HepG2 (cell line): ENCODE measurements around the gene KRTAP12-3. TPM values are rescaled to one million over a fixed set of nuclear protein-coding genes. Genes with fewer than 3 reads are reported as not detected.

Experiments used
- ATAC-seq: fragments of 200-7000 bp; cut with Tn5 transposase; 3 replicates; pipeline ENCODE4 v1.9.1; 2020; ENCODE audit warnings: mild to moderate bottlenecking, moderate library complexity
- BruUV-seq: library from RNA; stranded (reverse); fragments of 400-500 nt; replicated peaks from 2 replicates; lab custom pipeline; 2021; lab: Mats Ljungman, UMichigan
- CTCF ChIA-PET: fragments of 300-600 bp; formaldehyde crosslinking; extraction: SDS; loops from one replicate; lab custom pipeline; 2021; ENCODE audit warnings: low total read pairs, inconsistent platforms, low intra/inter-chr PET ratio; lab: Yijun Ruan, JAX
- POLR2A ChIA-PET: fragments of 350-600 bp; sonication (Branson Sonifier 250); formaldehyde crosslinking; loops from one replicate; lab custom pipeline; 2020; ENCODE audit warnings: antibody characterized with exemption, inconsistent platforms; lab: Yijun Ruan, JAX
- DNase-seq: peaks from one replicate; pipeline ENCODE4 v3.0.0-alpha.2; 2015; ENCODE audit warnings: low spot score
- FAIRE-seq: peaks from 3 replicates; lab custom pipeline; 2011; peaks lifted over from hg19 to GRCh38; lab: Jason Lieb, UNC
- H2AFZ ChIP-seq: one replicate; pipeline ENCODE4 v1.6.1; 2011; ENCODE audit warnings: low read length, inconsistent platforms
- H3K27ac ChIP-seq: fragments of 300-600 bp; 3 replicates; pipeline ENCODE4 v1.8.0; 2011; ENCODE audit warnings: mixed run types, mild to moderate bottlenecking, mixed read lengths, low read length, inconsistent platforms; ENCODE audit not compliant: insufficient read depth; ENCODE audit errors: extremely low read length
- H3K27me3 ChIP-seq, 2 experiments: fragments of 200-600 bp in 1 of 2; 2 replicates in 1 of 2; 3 replicates in 1 of 2; pipeline versions ENCODE4 v1.6.0 to v1.8.0; 2011; ENCODE audit warnings: low read length in 2 of 2, mild to moderate bottlenecking in 2 of 2, moderate library complexity in 2 of 2, inconsistent platforms in 1 of 2; ENCODE audit not compliant: insufficient read depth in 2 of 2, control insufficient read depth in 1 of 2
- H3K36me3 ChIP-seq, 2 experiments: fragments of 200-600 bp in 1 of 2; replicated peaks in 1 of 2; 2 replicates in 1 of 2; 3 replicates in 1 of 2; pipeline versions ENCODE4 v1.5.1 to v1.8.0; 2011; ENCODE audit warnings: low read length in 2 of 2, inconsistent platforms in 1 of 2; ENCODE audit not compliant: insufficient read depth in 2 of 2, control insufficient read depth in 1 of 2
- H3K4me1 ChIP-seq: 2 replicates; pipeline ENCODE4 v1.5.1; 2012; ENCODE audit warnings: low read length, inconsistent platforms; ENCODE audit not compliant: insufficient read depth
- H3K4me2 ChIP-seq: 2 replicates; pipeline ENCODE4 v1.6.0; 2011; ENCODE audit warnings: low read depth, low read length, inconsistent platforms
- H3K4me3 ChIP-seq, 3 experiments: fragments of 200-600 bp in 1 of 3; sonication (generic), shearing (Covaris generic) in 1 of 3; replicated peaks in 1 of 3; 2 replicates each; pipeline ENCODE4 v1.5.1; 2011 to 2016; ENCODE audit warnings: low read length in 3 of 3, inconsistent platforms in 2 of 3, low read depth in 2 of 3, mild to moderate bottlenecking in 2 of 3, control low read depth in 1 of 3, mixed read lengths in 1 of 3; ENCODE audit not compliant: insufficient read depth in 1 of 3
- H3K79me2 ChIP-seq: one replicate; pipeline ENCODE4 v1.6.1; 2011; ENCODE audit warnings: low read length, inconsistent platforms; ENCODE audit not compliant: insufficient read depth
- H3K9ac ChIP-seq: 2 replicates; pipeline ENCODE4 v1.6.0; 2011; ENCODE audit warnings: mild to moderate bottlenecking, low read depth, low read length, inconsistent platforms; ENCODE audit not compliant: insufficient read depth
- H3K9me3 ChIP-seq: 2 replicates; pipeline ENCODE4 v1.5.1; 2012; ENCODE audit warnings: mild to moderate bottlenecking, low read length
- H4K20me1 ChIP-seq: 2 replicates; pipeline ENCODE4 v1.6.0; 2011; ENCODE audit warnings: inconsistent platforms, mild to moderate bottlenecking, low read length, moderate library complexity; ENCODE audit not compliant: insufficient read depth
- EHMT2 ChIP-seq: fragments of 200-600 bp; sonication (generic); IDR thresholded peaks from 2 replicates; pipeline ENCODE4 v1.7.0; 2017; ENCODE audit warnings: antibody characterized with exemption, low read depth, low read length, borderline replicate concordance
- HNF4G ChIP-seq, 2 experiments: sonication (generic) in 1 of 2; formaldehyde crosslinking in 1 of 2; IDR thresholded peaks; 2 replicates each; pipeline versions ENCODE4 v1.4.0 to v1.6.1; 2011 to 2020; ENCODE audit warnings: borderline replicate concordance in 2 of 2, low read depth in 2 of 2, mild to moderate bottlenecking in 2 of 2, low read length in 1 of 2, missing genetic modification reagents in 1 of 2, moderate library complexity in 1 of 2
- HNRNPL ChIP-seq: fragments of 200-400 bp; formaldehyde crosslinking; IDR thresholded peaks from 2 replicates; pipeline ENCODE4 v1.6.1; 2017; ENCODE audit warnings: mild to moderate bottlenecking, low read depth, low read length
- PAX8 ChIP-seq: sonication (generic); formaldehyde crosslinking; IDR thresholded peaks from 2 replicates; pipeline ENCODE4 v1.8.0; 2022; ENCODE audit warnings: mild to moderate bottlenecking, missing genetic modification reagents, borderline replicate concordance
- PLRG1 ChIP-seq: fragments of 450-650 bp; conservative IDR thresholded peaks from 2 replicates; pipeline ENCODE4 v1.6.1; 2016
- POLR2G ChIP-seq: fragments of 200-400 bp; formaldehyde crosslinking; IDR thresholded peaks from 2 replicates; pipeline ENCODE4 v1.6.1; 2018; ENCODE audit warnings: mild to moderate bottlenecking, low read depth, low read length, moderate library complexity
- SRSF4 ChIP-seq: fragments of 200-400 bp; formaldehyde crosslinking; IDR thresholded peaks from one replicate; pipeline ENCODE4 v1.6.1; 2018; ENCODE audit warnings: mild to moderate bottlenecking, low read depth, low read length, moderate library complexity; ENCODE audit not compliant: poor library complexity, severe bottlenecking
- TOE1 ChIP-seq: sonication (generic); formaldehyde crosslinking; IDR thresholded peaks from 2 replicates; pipeline ENCODE4 v1.4.0; 2020; ENCODE audit warnings: mild to moderate bottlenecking, missing genetic modification reagents
- ZBTB20 ChIP-seq: sonication (generic); formaldehyde crosslinking; IDR thresholded peaks from 2 replicates; pipeline ENCODE4 v1.8.1; 2023; ENCODE audit warnings: missing genetic modification reagents, low read depth, mild to moderate bottlenecking, borderline replicate concordance
- ZFY ChIP-seq: sonication (generic); formaldehyde crosslinking; IDR thresholded peaks from 2 replicates; pipeline ENCODE4 v1.4.0; 2020; ENCODE audit warnings: missing genetic modification reagents
- ZNF713 ChIP-seq: sonication (generic); formaldehyde crosslinking; IDR thresholded peaks from 2 replicates; pipeline ENCODE4 v1.4.0; 2020; ENCODE audit warnings: mild to moderate bottlenecking, missing genetic modification reagents
- WGBS: methylation state at CpG from one replicate; pipeline ENCODE4 v1.1.6; 2017; ENCODE audit warnings: low lambda C conversion rate; 5-methylcytosine and 5-hydroxymethylcytosine counted together
- in situ Hi-C: cut with HindIII; loops from 2 replicates; pipeline ENCODE4 v1.10.0; 2017; ENCODE audit warnings: low pct_unique_long_range_greater_than_20kb; ENCODE audit not compliant: extremely low pct_ligation_motif_present
- intact Hi-C: fragments of 100-400 bp; cut with micrococcal nuclease; formaldehyde crosslinking; loops from one replicate; pipeline ENCODE4 v1.10.0; 2022; ENCODE audit not compliant: unreplicated experiment
- polyA plus RNA-seq, 8 experiments: library from polyadenylated mRNA; depleted of rRNA in 3 of 8; stranded (reverse) in 7 of 8; unstranded in 1 of 8; fragments of >200 nt; fragmentation: Illumina TruSeq in 4 of 8; extraction: Trizol in 4 of 8; gene quantifications; 2 replicates each; pipeline versions ENCODE4 v1.2.1 to v1.2.3, GENCODE V29; 2011 to 2016; ENCODE audit warnings: low read depth in 4 of 8, missing spikeins in 1 of 8, mixed read lengths in 1 of 8; ENCODE audit not compliant: insufficient read depth in 1 of 8
- total RNA-seq, 5 experiments: library from RNA; depleted of rRNA; stranded (reverse); fragments of >200 nt; fragmentation: Illumina TruSeq; extraction: Trizol; gene quantifications; 2 replicates each; pipeline ENCODE4 v1.2.3, GENCODE V29; 2016; ENCODE audit warnings: low read depth in 1 of 5
- TF ChIP-seq, protein P1 (sequence below): sonication (generic); formaldehyde crosslinking; IDR thresholded peaks from 2 replicates; pipeline ENCODE4 v1.8.0; 2022; ENCODE audit warnings: missing genetic modification reagents, mild to moderate bottlenecking, moderate library complexity, borderline replicate concordance
- TF ChIP-seq, protein P2 (sequence below): sonication (generic); formaldehyde crosslinking; IDR thresholded peaks from 2 replicates; pipeline ENCODE4 v1.4.0; 2020; ENCODE audit warnings: missing genetic modification reagents, mild to moderate bottlenecking, borderline replicate concordance
- TF ChIP-seq, protein P3 (sequence below): sonication (generic); formaldehyde crosslinking; IDR thresholded peaks from 2 replicates; pipeline ENCODE4 v1.9.0; 2021; ENCODE audit warnings: missing genetic modification reagents, mild to moderate bottlenecking, borderline replicate concordance
- TF ChIP-seq, protein P4 (sequence below): IDR thresholded peaks from 2 replicates; pipeline ENCODE4 v1.6.1; 2016; ENCODE audit warnings: missing compliant biosample characterization, missing genetic modification reagents, borderline replicate concordance

The KRTAP12-3 gene
- total and polyA plus RNA-seq, 2 of the 13 experiments (the other 11 are each of a cell fraction or from before 2014, with no cell fraction given): not detected

DNA sequence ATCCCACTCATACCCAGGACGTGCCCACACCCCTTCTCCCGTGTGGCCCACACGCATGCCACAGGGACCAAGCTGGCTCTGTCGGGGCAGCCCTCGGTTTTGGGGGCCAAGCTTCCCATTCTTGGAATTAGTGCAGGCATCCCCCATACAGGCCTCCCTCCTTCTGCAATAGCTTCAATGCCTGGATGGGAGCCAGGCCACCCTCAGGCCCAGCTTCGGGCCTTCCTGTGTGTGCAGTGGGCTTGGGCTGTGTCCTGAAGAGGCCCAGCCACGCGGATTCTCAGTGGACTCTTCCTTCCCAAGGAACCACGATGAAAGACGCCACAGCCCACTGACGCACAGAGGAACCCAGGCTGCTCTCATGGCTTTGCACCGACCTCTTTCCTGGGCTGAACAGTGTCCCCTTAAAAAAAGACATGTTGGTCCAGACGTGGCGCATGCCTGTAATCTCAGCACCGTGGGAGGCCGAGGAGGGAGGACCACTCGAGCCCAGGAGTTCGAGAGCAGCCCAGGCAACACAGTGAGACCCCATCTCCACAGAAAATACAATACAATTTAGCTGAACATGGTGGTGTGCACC is 8.1 kb upstream of the KRTAP12-3 start:
- no peak for ATAC-seq
- ChIA-PET POLR2A (no interaction called here), CTCF (no interaction called here)
- no peak for TF ChIP-seq HNRNPL
- no peak for TF ChIP-seq ZNF713 (CRISPR knock-in tag)
- TF ChIP-seq, protein P1, sequence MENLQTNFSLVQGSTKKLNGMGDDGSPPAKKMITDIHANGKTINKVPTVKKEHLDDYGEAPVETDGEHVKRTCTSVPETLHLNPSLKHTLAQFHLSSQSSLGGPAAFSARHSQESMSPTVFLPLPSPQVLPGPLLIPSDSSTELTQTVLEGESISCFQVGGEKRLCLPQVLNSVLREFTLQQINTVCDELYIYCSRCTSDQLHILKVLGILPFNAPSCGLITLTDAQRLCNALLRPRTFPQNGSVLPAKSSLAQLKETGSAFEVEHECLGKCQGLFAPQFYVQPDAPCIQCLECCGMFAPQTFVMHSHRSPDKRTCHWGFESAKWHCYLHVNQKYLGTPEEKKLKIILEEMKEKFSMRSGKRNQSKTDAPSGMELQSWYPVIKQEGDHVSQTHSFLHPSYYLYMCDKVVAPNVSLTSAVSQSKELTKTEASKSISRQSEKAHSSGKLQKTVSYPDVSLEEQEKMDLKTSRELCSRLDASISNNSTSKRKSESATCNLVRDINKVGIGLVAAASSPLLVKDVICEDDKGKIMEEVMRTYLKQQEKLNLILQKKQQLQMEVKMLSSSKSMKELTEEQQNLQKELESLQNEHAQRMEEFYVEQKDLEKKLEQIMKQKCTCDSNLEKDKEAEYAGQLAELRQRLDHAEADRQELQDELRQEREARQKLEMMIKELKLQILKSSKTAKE (CRISPR knock-in tag): no peak
- TF ChIP-seq, protein P2, sequence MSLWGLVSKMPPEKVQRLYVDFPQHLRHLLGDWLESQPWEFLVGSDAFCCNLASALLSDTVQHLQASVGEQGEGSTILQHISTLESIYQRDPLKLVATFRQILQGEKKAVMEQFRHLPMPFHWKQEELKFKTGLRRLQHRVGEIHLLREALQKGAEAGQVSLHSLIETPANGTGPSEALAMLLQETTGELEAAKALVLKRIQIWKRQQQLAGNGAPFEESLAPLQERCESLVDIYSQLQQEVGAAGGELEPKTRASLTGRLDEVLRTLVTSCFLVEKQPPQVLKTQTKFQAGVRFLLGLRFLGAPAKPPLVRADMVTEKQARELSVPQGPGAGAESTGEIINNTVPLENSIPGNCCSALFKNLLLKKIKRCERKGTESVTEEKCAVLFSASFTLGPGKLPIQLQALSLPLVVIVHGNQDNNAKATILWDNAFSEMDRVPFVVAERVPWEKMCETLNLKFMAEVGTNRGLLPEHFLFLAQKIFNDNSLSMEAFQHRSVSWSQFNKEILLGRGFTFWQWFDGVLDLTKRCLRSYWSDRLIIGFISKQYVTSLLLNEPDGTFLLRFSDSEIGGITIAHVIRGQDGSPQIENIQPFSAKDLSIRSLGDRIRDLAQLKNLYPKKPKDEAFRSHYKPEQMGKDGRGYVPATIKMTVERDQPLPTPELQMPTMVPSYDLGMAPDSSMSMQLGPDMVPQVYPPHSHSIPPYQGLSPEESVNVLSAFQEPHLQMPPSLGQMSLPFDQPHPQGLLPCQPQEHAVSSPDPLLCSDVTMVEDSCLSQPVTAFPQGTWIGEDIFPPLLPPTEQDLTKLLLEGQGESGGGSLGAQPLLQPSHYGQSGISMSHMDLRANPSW (CRISPR knock-in tag): no peak
- no peak for TF ChIP-seq HNF4G (IDR thresholded peaks at IDR 0.05; ENCODE audit: borderline replicate concordance, low read depth, low read length)
- TF ChIP-seq HNF4G (CRISPR knock-in tag; IDR thresholded peaks at IDR 0.05; ENCODE audit: borderline replicate concordance, low read depth): no peak
- TF ChIP-seq SRSF4: no peak
- TF ChIP-seq PLRG1: no peak
- no peak for TF ChIP-seq EHMT2
- TF ChIP-seq, protein P3, sequence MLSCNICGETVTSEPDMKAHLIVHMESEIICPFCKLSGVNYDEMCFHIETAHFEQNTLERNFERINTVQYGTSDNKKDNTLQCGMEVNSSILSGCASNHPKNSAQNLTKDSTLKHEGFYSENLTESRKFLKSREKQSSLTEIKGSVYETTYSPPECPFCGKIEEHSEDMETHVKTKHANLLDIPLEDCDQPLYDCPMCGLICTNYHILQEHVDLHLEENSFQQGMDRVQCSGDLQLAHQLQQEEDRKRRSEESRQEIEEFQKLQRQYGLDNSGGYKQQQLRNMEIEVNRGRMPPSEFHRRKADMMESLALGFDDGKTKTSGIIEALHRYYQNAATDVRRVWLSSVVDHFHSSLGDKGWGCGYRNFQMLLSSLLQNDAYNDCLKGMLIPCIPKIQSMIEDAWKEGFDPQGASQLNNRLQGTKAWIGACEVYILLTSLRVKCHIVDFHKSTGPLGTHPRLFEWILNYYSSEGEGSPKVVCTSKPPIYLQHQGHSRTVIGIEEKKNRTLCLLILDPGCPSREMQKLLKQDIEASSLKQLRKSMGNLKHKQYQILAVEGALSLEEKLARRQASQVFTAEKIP (CRISPR knock-in tag): no peak
- TF ChIP-seq ZBTB20 (CRISPR knock-in tag): no peak
- no peak for TF ChIP-seq POLR2G
- no peak for TF ChIP-seq ZFY (CRISPR knock-in tag)
- TF ChIP-seq PAX8 (CRISPR knock-in tag): no peak
- TF ChIP-seq TOE1 (CRISPR knock-in tag): no peak
- TF ChIP-seq, protein P4, sequence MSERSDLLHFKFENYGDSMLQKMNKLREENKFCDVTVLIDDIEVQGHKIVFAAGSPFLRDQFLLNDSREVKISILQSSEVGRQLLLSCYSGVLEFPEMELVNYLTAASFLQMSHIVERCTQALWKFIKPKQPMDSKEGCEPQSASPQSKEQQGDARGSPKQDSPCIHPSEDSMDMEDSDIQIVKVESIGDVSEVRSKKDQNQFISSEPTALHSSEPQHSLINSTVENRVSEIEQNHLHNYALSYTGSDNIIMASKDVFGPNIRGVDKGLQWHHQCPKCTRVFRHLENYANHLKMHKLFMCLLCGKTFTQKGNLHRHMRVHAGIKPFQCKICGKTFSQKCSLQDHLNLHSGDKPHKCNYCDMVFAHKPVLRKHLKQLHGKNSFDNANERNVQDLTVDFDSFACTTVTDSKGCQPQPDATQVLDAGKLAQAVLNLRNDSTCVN (CRISPR knock-in tag): no peak
- Histone ChIP-seq H3K27me3 (peaks cover 5 to 40% of the 10 kb centered on the region in 2 experiments; a peak in 4 of 5 replicates), H3K4me3 (no peak overlapping the region), H3K36me3 (no peaks in the 10 kb centered on the region), H3K4me1 (no peaks in the 10 kb centered on the region), H3K4me2 (no peak overlapping the region), H3K9ac (no peak overlapping the region), H3K27ac (no peak overlapping the region), H4K20me1 (no peaks in the 10 kb centered on the region), H2AFZ (no peak overlapping the region), H3K79me2 (no peaks in the 10 kb centered on the region), H3K9me3 (peaks cover 9% of the 10 kb centered on the region)
- in situ Hi-C loops (no loop called here), intact Hi-C loops (no loop called here)
- no TSS peak for BruUV-seq
- WGBS: 68% methylated on average over 14 of the region's 18 CpGs
- FAIRE-seq: no peak
- DNase-seq: no peak
